ENCODE measurements around the gene CHSY1.

Gene CHSY1

GRCh38 chr15:101192081-101192480 lies 59.8 kb downstream of the CHSY1 start:
- CTCF ChIA-PET, result interaction anchor here (1.1 kb wide), 1 partner anchor 13 kb away, joined by 3 read pairs; no protein-coding TSS in a partner anchor
- POLR2A ChIA-PET, result no interaction called here

GRCh38 chr15:101191242-101191641 lies 60.6 kb downstream of the CHSY1 start:
- POLR2A ChIA-PET, result no interaction called here
- DNase-seq (ENCODE audit: extremely low spot score), result no peak
- CTCF ChIA-PET, result no interaction called here
- TF ChIP-seq HDGF (IDR thresholded peaks at IDR 0.05; ENCODE audit: borderline replicate concordance) (no peak), L3MBTL2 (conservative IDR thresholded peaks at IDR 0.05) (no peak), BHLHE40 (IDR thresholded peaks at IDR 0.05; ENCODE audit: borderline replicate concordance) (no peak), ELF4 (IDR thresholded peaks at IDR 0.05) (no peak), TARDBP (IDR thresholded peaks at IDR 0.05) (no peak), LEF1 (IDR thresholded peaks at IDR 0.05; ENCODE audit: borderline replicate concordance) (no peak), SP1 (IDR thresholded peaks at IDR 0.05) (no peak), ZNF384 (IDR thresholded peaks at IDR 0.05) (no peak), FOXM1 (IDR thresholded peaks at IDR 0.05; ENCODE audit: borderline replicate concordance) (no peak)

More at GRCh38 chr15:101192081-101192480, 59.8 kb downstream of the CHSY1 start:
- TF ChIP-seq PKNOX1 (IDR thresholded peaks at IDR 0.05), result no peak
- TF ChIP-seq BHLHE40 (IDR thresholded peaks at IDR 0.05; ENCODE audit: borderline replicate concordance), result no peak
- no peak for TF ChIP-seq ELF4 (IDR thresholded peaks at IDR 0.05)
- TF ChIP-seq FOXM1 (IDR thresholded peaks at IDR 0.05; ENCODE audit: borderline replicate concordance), result no peak
- TF ChIP-seq FOXA1 (IDR thresholded peaks at IDR 0.05), result no peak
- TF ChIP-seq LEF1 (IDR thresholded peaks at IDR 0.05; ENCODE audit: borderline replicate concordance), result no peak
- no peak for DNase-seq (ENCODE audit: extremely low spot score)

GRCh38 chr15:101190092-101190595 lies 61.7 kb downstream of the CHSY1 start:
- DNase-seq (ENCODE audit: extremely low spot score), result no peak
- ChIA-PET CTCF (interaction anchor here (0.6 kb wide), 2 partner anchors 37 to 73 kb away, joined by 3 read pairs; no protein-coding TSS in a partner anchor), POLR2A (no interaction called here)
- TF ChIP-seq FOXM1 (IDR thresholded peaks at IDR 0.05; ENCODE audit: borderline replicate concordance), result no peak
- no peak for TF ChIP-seq L3MBTL2 (conservative IDR thresholded peaks at IDR 0.05)
- TF ChIP-seq BHLHE40 (IDR thresholded peaks at IDR 0.05; ENCODE audit: borderline replicate concordance), result no peak
- no peak for TF ChIP-seq TARDBP (IDR thresholded peaks at IDR 0.05)
- TF ChIP-seq ELF4 (IDR thresholded peaks at IDR 0.05), result no peak
- TF ChIP-seq NFRKB (IDR thresholded peaks at IDR 0.05), result no peak
- no peak for TF ChIP-seq SUZ12 (IDR thresholded peaks at IDR 0.05)
- no peak for TF ChIP-seq HDGF (IDR thresholded peaks at IDR 0.05; ENCODE audit: borderline replicate concordance)
- no peak for TF ChIP-seq ARNT (IDR thresholded peaks at IDR 0.05)
- no peak for TF ChIP-seq CTBP1 (IDR thresholded peaks at IDR 0.05; ENCODE audit: borderline replicate concordance)
- TF ChIP-seq SP1 (IDR thresholded peaks at IDR 0.05), result no peak
- no peak for TF ChIP-seq ZNF384 (IDR thresholded peaks at IDR 0.05)
- no peak for TF ChIP-seq FOXK2 (IDR thresholded peaks at IDR 0.05)
- no peak for TF ChIP-seq PKNOX1 (IDR thresholded peaks at IDR 0.05)
- no peak for TF ChIP-seq LEF1 (IDR thresholded peaks at IDR 0.05; ENCODE audit: borderline replicate concordance)
- no peak for TF ChIP-seq FOXA1 (IDR thresholded peaks at IDR 0.05)

- ChIA-PET CTCF (interaction anchor here (0.6 kb wide), 2 partner anchors 38 to 72 kb away, joined by 3 read pairs; no protein-coding TSS in a partner anchor), POLR2A (no interaction called here)
- TF ChIP-seq SUZ12 (IDR thresholded peaks at IDR 0.05) (no peak), PKNOX1 (IDR thresholded peaks at IDR 0.05) (no peak), TARDBP (IDR thresholded peaks at IDR 0.05) (no peak), FOXM1 (IDR thresholded peaks at IDR 0.05; ENCODE audit: borderline replicate concordance) (no peak), SP1 (IDR thresholded peaks at IDR 0.05) (no peak), NFRKB (IDR thresholded peaks at IDR 0.05) (no peak), ZNF384 (IDR thresholded peaks at IDR 0.05) (no peak), CTBP1 (IDR thresholded peaks at IDR 0.05; ENCODE audit: borderline replicate concordance) (no peak), L3MBTL2 (conservative IDR thresholded peaks at IDR 0.05) (no peak), FOXA1 (IDR thresholded peaks at IDR 0.05) (no peak), ARNT (IDR thresholded peaks at IDR 0.05) (no peak)
- DNase-seq (ENCODE audit: extremely low spot score), result no peak
These were observed 62.3 kb downstream of the CHSY1 start for GRCh38 chr15:101189409-101190091.

GRCh38 chr15:101188637-101189408 lies 63.0 kb downstream of the CHSY1 start:
- ChIA-PET POLR2A (no interaction called here), CTCF (no interaction called here)
- DNase-seq (ENCODE audit: extremely low spot score), result no peak
- TF ChIP-seq FOXM1 (IDR thresholded peaks at IDR 0.05; ENCODE audit: borderline replicate concordance) (no peak), HDGF (IDR thresholded peaks at IDR 0.05; ENCODE audit: borderline replicate concordance) (no peak), BHLHE40 (IDR thresholded peaks at IDR 0.05; ENCODE audit: borderline replicate concordance) (no peak), L3MBTL2 (conservative IDR thresholded peaks at IDR 0.05) (no peak), ARNT (IDR thresholded peaks at IDR 0.05) (no peak), CTBP1 (IDR thresholded peaks at IDR 0.05; ENCODE audit: borderline replicate concordance) (no peak), SP1 (IDR thresholded peaks at IDR 0.05) (no peak), FOXA1 (IDR thresholded peaks at IDR 0.05) (no peak), SUZ12 (IDR thresholded peaks at IDR 0.05) (no peak), PKNOX1 (IDR thresholded peaks at IDR 0.05) (no peak), TARDBP (IDR thresholded peaks at IDR 0.05) (no peak), FOXK2 (IDR thresholded peaks at IDR 0.05) (no peak)

Data from HEK293T (cell line).